ENCODE measurements around the gene OPHN1.
"Not testable (repeated sequence)": the region's sequence is repeated elsewhere in the genome, so short reads cannot be mapped to it uniquely, and the experiment has no call there.

Gene OPHN1

GRCh38 chrX:68421636-68422035 lies 11.7 kb downstream of the OPHN1 start:
- no peak for DNase-seq

GRCh38 chrX:68420559-68420958 lies 12.7 kb downstream of the OPHN1 start:
- DNase-seq = no peak

- no peak for DNase-seq
These were observed 13.3 kb downstream of the OPHN1 start for GRCh38 chrX:68419975-68420374.

GRCh38 chrX:68417651-68418050 lies 15.6 kb downstream of the OPHN1 start:
- no peak for DNase-seq

- no peak for DNase-seq
These were observed 16.7 kb downstream of the OPHN1 start for GRCh38 chrX:68416592-68416991.

- DNase-seq = no peak
These were observed 18.0 kb downstream of the OPHN1 start for GRCh38 chrX:68415316-68415715.

GRCh38 chrX:68413254-68413653 lies 20.0 kb downstream of the OPHN1 start:
- no peak for DNase-seq

- DNase-seq = no peak
These were observed 21.6 kb downstream of the OPHN1 start for GRCh38 chrX:68411729-68412128.

- no peak for DNase-seq
These were observed 24.1 kb downstream of the OPHN1 start for GRCh38 chrX:68409194-68409593.

GRCh38 chrX:68403522-68403921 lies 29.8 kb downstream of the OPHN1 start:
- DNase-seq = no peak

- DNase-seq = no peak
These were observed 30.3 kb downstream of the OPHN1 start for GRCh38 chrX:68403038-68403437.

GRCh38 chrX:68402094-68402493 lies 31.2 kb downstream of the OPHN1 start:
- DNase-seq = no peak

- peak; percentile 18 for DNase-seq
These were observed 35.0 kb downstream of the OPHN1 start for GRCh38 chrX:68398291-68398690.

GRCh38 chrX:68396953-68397352 lies 36.3 kb downstream of the OPHN1 start:
- DNase-seq = no peak

- not testable (repeated sequence) for DNase-seq
These were observed 43.8 kb downstream of the OPHN1 start for GRCh38 chrX:68389419-68389960.

- no peak for DNase-seq
These were observed 45.5 kb downstream of the OPHN1 start for GRCh38 chrX:68387776-68388175.

GRCh38 chrX:68383540-68383939 lies 49.8 kb downstream of the OPHN1 start:
- no peak for DNase-seq

GRCh38 chrX:68377579-68377978 lies 55.7 kb downstream of the OPHN1 start:
- not testable (repeated sequence) for DNase-seq

GRCh38 chrX:68376373-68376772 lies 56.9 kb downstream of the OPHN1 start:
- DNase-seq = no peak

- DNase-seq = no peak
These were observed 57.5 kb downstream of the OPHN1 start for GRCh38 chrX:68375803-68376202.

- no peak for DNase-seq
These were observed 60.6 kb downstream of the OPHN1 start for GRCh38 chrX:68372665-68373064.

- no peak for DNase-seq
These were observed 63.7 kb downstream of the OPHN1 start for GRCh38 chrX:68369559-68369958.

GRCh38 chrX:68365341-68365740 lies 68.0 kb downstream of the OPHN1 start:
- peak; percentile 42 for DNase-seq

GRCh38 chrX:68363984-68364383 lies 69.3 kb downstream of the OPHN1 start:
- no peak for DNase-seq

- DNase-seq = no peak
These were observed 74.6 kb downstream of the OPHN1 start for GRCh38 chrX:68358679-68359078.

GRCh38 chrX:68355629-68355920 lies 77.7 kb downstream of the OPHN1 start:
- no peak for DNase-seq
